ACC112 (cell line): ENCODE data around the gene PXDC1.
"Not testable (repeated sequence)": the region's sequence is repeated elsewhere in the genome, so short reads cannot be mapped to it uniquely, and the experiment has no call there.

ENCODE experiments used
- H2AFZ ChIP-seq: fragments of 200-600 bp; sonication (generic); one replicate; pipeline ENCODE4 v1.6.0; 2017; ENCODE audit warnings: antibody characterized with exemption, low read length; ENCODE audit not compliant: unreplicated experiment
- H3K27ac ChIP-seq: fragments of 200-600 bp; sonication (generic); 2 replicates; pipeline ENCODE4 v1.5.1; 2014; ENCODE audit warnings: low read depth, mild to moderate bottlenecking, antibody characterized with exemption, low read length, moderate library complexity
- H3K27me3 ChIP-seq: fragments of 200-600 bp; sonication (generic); 2 replicates; pipeline ENCODE4 v1.6.1; 2014; ENCODE audit warnings: mild to moderate bottlenecking, antibody characterized with exemption, low read length, moderate library complexity, mixed read lengths; ENCODE audit not compliant: insufficient read depth
- H3K36me3 ChIP-seq: fragments of 200-600 bp; sonication (generic); 2 replicates; pipeline ENCODE4 v1.6.1; 2016; ENCODE audit warnings: mild to moderate bottlenecking, antibody characterized with exemption, low read length, moderate library complexity, mixed read lengths; ENCODE audit not compliant: insufficient read depth
- H3K4me1 ChIP-seq: fragments of 200-600 bp; sonication (generic); one replicate; pipeline ENCODE4 v1.6.1; 2016; ENCODE audit warnings: low read length, mixed read lengths; ENCODE audit not compliant: insufficient read depth, unreplicated experiment, control insufficient read depth
- H3K4me3 ChIP-seq: fragments of 200-600 bp; sonication (generic); 2 replicates; pipeline ENCODE4 v1.5.1; 2014; ENCODE audit warnings: mild to moderate bottlenecking, low read depth, low read length
- H3K79me2 ChIP-seq: fragments of 200-600 bp; sonication (generic); one replicate; pipeline ENCODE4 v1.6.0; 2016; ENCODE audit warnings: low read length; ENCODE audit not compliant: control insufficient read depth, unreplicated experiment, insufficient read depth

Gene PXDC1

DNA sequence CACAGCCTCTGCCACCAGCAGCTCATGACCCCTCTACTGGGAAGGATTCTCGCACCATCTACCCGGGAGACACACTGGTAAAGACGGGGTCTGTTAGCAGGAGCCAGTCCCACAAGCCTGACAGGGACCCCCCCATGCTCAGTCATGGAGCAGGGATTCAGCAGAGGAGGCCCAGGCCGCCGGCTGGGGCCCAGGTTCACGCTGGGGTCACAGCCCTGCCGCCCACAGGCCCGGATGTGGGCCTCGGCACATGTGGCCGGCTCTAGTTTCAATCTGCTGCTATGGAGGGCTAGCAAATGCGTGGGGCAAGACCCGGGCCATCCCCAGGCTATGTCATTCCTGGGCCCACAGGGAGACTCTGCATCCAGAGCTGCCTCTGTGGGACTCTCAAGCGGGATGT lies 25.1 kb downstream of the PXDC1 start:
- H2AFZ ChIP-seq: no peak overlapping the region
- no peak overlapping the region for H3K27ac ChIP-seq
- peaks cover 45% of the 10 kb centered on the region for H3K36me3 ChIP-seq
- no peaks in the 10 kb centered on the region for H3K27me3 ChIP-seq
- H3K4me3 ChIP-seq: no peak overlapping the region
- H3K79me2 ChIP-seq: peaks cover 66% of the 10 kb centered on the region
- peaks cover 42% of the 10 kb centered on the region for H3K4me1 ChIP-seq

DNA sequence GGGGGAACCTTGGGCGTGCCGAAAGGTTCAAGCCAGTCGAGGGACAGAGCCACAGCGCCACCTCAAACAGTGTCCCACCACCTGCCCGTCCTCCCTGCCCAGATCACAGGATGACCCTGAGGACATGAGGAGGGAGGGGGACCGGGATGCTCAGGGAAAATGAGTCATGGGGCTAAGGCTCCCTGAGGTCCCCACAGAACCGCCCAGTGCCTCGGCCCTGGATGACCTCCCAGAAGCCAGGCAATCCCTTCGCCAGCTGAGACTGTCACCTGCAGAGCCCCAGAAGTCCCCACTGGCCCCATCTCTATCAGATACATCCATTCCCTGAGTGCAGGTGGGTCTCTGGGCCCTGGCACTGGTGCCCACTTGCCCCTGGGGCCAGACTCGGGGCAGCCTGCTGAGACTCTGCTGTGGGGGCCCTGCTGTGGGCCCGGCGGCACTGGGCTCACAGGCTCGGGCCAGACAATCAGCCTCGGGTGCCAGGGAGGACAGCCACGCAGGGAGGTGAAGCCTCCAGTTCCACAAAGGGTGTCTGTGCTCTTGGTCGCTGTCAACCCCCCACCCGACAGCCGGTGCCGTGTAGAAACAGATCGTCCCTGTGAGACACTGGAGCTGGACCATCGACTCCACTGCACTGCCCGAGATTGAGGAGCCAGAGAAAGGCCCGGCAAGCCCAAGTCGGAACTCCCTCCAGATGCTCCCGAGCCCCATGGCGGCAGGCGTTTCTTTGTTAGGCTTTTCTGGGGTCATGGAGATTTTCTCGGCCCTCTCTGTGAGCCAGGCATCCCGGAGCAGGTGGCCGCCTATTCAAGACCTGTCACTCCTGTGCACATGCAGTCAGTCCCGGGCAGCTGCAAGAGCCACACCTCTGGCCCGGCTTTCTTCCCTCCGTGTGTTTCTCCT lies 26.1 kb downstream of the PXDC1 start:
- peak overlapping the region; percentile 20; the same call in 1 of the 2 replicates for H3K27ac ChIP-seq
- H3K4me1 ChIP-seq: peaks cover 40% of the 10 kb centered on the region
- no peak overlapping the region for H2AFZ ChIP-seq
- peaks cover 55% of the 10 kb centered on the region for H3K79me2 ChIP-seq
- no peaks in the 10 kb centered on the region for H3K27me3 ChIP-seq
- H3K36me3 ChIP-seq: peaks cover 36% of the 10 kb centered on the region
- H3K4me3 ChIP-seq: no peak overlapping the region

DNA sequence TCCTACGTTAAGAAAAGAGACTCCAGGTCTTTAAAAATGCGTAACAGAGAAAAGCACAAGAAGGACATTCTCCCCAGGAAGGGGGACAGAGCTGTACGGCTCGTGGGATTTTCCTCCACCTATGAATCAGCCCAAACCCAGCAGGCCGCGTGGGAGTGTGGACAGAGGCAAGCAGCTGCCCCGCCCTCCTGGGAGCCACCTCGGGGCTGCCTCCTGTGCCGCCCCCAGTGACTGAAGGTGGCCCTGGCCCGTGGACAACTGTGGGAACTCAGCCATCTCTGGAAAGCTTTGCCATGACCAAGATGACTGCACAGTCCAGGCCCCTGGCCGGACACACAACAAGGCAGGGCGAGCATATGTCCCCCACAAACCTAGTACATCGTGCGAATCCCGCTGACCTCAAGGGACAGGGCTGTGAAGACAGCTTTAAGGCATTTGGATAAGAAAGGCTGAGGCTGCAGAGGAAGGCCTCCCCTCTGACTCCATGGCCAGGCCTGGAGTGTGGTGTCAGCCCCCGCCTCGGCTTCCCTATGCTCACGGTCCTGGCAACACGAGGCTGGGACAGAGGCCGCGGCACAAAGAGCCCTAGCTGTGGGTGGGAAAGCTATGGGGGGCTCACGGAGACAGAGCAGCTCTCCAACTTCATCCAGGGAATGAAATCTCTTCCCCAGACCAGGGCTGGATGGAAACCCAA lies 26.9 kb downstream of the PXDC1 start:
- Histone ChIP-seq H2AFZ (no peak overlapping the region), H3K36me3 (peaks cover 34% of the 10 kb centered on the region), H3K4me1 (peaks cover 38% of the 10 kb centered on the region), H3K4me3 (no peak overlapping the region), H3K27me3 (no peaks in the 10 kb centered on the region), H3K27ac (peak overlapping the region; percentile 20), H3K79me2 (peaks cover 47% of the 10 kb centered on the region)

DNA sequence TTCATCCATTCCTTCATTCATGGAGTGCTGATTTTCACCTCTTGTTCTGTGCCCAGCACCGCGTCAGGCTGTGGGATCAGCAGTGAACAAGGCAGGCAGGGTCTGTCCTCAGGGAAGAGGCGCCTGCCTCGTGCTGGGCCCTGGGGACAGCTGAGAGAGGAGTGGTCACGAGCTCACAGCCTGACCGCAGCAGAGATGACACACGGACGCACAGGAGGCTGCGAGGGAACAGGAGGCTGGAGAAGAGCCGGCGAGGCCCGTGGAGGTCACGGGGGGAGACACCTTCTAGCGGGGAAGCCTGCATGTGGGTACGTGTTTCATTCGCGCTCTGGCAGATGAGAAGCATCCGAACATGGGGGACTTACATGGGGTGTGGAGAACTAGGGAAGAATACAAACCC lies 27.5 kb downstream of the PXDC1 start:
- H3K79me2 ChIP-seq: peaks cover 41% of the 10 kb centered on the region
- H3K27me3 ChIP-seq: no peaks in the 10 kb centered on the region
- H3K4me1 ChIP-seq: peaks cover 37% of the 10 kb centered on the region
- peak overlapping the region; percentile 20 for H3K27ac ChIP-seq
- H2AFZ ChIP-seq: no peak overlapping the region
- peaks cover 34% of the 10 kb centered on the region for H3K36me3 ChIP-seq
- no peak overlapping the region for H3K4me3 ChIP-seq

DNA sequence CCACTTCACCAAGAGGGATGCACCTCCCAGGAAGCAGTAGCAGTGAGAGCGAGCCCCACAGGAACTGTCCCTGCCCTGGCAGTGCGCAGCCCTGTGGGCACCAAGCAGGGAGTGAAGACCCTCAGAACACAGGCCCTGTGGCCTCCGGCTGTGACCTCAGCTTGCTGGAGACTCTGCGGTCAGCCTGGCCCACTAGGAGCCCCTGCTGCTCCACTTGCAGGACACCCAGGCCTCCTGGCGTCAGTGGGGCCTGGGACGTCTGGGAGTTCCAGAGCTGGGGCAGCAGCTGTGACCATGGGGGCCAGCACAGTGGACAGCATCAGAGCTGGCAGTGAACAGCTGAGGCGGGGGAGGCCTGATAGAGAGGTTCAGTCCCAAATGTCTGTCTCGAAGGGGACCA lies 28.3 kb downstream of the PXDC1 start:
- no peak overlapping the region for H2AFZ ChIP-seq
- H3K27me3 ChIP-seq: no peaks in the 10 kb centered on the region
- H3K4me1 ChIP-seq: peaks cover 37% of the 10 kb centered on the region
- H3K79me2 ChIP-seq: peaks cover 34% of the 10 kb centered on the region
- H3K4me3 ChIP-seq: no peak overlapping the region
- peaks cover 34% of the 10 kb centered on the region for H3K36me3 ChIP-seq
- H3K27ac ChIP-seq: no peak overlapping the region

DNA sequence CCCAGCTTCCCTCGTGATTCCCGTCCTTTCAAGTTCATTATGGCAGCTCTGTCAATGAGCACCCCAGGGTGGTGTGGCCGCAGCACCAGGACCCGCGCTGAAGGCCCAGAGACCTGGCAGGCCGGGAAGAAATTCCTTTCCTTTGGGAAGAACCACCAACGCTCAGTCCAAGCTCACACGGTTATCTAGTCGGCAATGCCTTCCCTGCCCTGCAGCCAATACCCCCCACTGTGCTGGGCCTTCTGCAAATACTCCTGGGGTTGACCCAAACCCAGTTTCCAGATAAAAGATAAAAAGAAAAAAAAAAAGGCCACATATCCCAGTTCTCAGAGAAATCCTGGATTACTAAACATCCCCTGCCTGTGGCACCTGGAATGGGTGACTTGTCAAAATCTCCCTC lies 28.7 kb downstream of the PXDC1 start:
- Histone ChIP-seq H3K4me3 (no peak overlapping the region), H3K27me3 (no peaks in the 10 kb centered on the region), H3K27ac (no peak overlapping the region), H3K36me3 (peaks cover 32% of the 10 kb centered on the region), H3K79me2 (peaks cover 32% of the 10 kb centered on the region), H2AFZ (no peak overlapping the region), H3K4me1 (peaks cover 37% of the 10 kb centered on the region)

DNA sequence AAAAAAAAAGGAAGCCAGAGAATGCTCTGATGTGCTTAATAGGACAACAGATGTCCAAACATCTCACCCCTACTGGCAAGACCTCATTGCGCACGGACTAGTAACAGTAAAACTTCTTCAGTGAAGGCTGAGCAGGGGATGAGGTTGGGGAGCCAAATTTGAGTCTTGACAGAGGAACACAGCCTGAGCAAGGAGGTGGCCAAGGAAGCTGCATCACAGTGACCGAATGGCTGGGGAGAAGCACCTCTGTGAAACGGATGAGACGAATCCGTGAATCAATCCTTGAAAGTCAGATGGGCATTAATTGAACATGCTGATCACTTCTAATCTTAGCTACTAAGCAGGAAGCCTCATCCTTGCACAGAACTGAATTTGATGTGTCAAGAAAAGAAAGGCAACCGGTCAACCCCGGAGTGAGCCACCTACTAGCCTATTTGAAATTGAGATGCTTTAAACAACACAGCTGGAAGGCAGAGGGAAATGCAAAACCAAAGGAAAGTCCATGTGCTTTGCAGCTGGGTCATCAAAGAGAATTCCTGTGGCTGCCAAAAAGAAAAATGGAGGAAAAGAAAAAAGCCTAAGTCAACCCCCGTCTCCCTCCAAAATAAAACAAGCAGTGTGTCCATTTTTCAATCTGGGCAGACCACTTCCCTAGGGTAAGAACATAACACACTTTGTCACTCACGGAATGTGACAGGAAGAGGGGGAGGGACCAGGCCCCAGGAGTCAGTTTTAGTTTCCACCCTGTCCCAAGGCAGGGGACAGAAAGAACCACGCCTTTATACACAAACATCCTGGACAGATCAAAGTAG lies 29.5 kb downstream of the PXDC1 start:
- Histone ChIP-seq H3K27me3 (no peaks in the 10 kb centered on the region), H3K4me1 (peaks cover 34% of the 10 kb centered on the region), H2AFZ (no peak overlapping the region), H3K79me2 (peaks cover 28% of the 10 kb centered on the region), H3K36me3 (peaks cover 26% of the 10 kb centered on the region), H3K4me3 (no peak overlapping the region), H3K27ac (no peak overlapping the region)

DNA sequence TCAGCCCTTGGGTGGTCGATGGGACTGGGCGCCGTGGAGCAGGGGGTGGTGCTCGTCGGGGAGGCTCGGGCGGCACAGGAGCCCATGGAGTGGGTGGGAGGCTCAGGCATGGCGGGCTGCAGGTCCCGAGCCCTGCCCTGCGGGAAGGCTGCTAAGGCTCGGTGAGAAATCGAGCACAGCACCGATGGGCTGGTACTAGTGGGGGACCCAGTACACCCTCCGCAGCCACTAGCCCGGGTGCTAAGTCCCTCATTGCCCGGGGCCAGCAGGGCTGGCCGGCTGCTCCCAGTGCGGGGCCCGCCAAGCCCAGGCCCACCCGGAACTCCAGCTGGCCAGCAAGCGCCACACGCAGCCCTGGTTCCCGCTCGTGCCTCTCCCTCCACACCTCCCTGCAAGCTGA lies 30.7 kb downstream of the PXDC1 start:
- Histone ChIP-seq H3K79me2 (peaks cover 17% of the 10 kb centered on the region), H3K36me3 (peaks cover 25% of the 10 kb centered on the region), H3K4me1 (peaks cover 23% of the 10 kb centered on the region)
- H3K27ac ChIP-seq, H2AFZ ChIP-seq, H3K4me3 ChIP-seq, H3K27me3 ChIP-seq: not testable (repeated sequence)

DNA sequence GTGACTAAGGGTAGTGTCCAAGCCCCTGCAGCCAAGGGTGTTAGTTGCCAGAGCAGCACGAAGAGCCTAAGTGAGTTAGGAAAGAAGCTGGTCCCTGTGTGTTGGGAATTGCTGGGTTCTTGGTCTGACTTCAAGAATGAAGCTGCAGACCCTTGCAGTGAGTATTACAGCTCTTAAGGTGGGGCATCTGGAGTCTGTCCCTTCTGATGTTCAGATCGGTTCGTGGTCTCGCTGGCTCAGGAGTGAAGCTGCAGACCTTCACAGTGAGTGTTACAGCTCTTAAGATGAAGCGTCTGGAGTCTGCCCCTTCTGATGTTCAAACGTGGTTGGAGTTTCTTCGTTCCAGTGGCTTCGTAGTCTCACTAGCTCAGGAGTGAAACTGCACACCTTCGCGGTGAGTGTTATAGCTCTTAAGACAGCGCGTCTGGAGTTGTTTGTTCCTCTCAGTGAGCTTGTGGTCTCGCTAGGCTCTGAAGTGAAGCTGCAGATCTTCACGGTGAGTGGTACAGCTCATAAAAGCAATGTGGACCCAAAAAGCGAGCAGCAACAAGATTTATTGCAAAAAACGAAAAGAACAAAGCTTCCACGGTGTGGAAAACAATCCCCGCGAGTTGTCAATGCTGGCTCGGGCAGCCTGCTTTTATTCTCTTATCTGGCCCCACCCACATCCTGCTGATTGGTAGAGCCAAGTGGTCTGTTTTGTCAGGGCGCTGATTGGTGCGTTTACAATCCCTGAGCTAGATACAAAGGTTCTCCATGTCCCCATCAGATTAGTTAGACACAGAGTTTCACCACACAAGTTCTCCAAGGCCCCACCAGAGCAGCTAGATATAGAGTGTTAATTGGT lies 31.8 kb downstream of the PXDC1 start:
- no peak overlapping the region for H2AFZ ChIP-seq
- no peak overlapping the region for H3K27ac ChIP-seq
- no peak overlapping the region for H3K4me3 ChIP-seq
- H3K27me3 ChIP-seq: no peaks in the 10 kb centered on the region
- H3K36me3 ChIP-seq: peaks cover 25% of the 10 kb centered on the region
- H3K4me1 ChIP-seq: peaks cover 12% of the 10 kb centered on the region
- peaks cover 8% of the 10 kb centered on the region for H3K79me2 ChIP-seq

DNA sequence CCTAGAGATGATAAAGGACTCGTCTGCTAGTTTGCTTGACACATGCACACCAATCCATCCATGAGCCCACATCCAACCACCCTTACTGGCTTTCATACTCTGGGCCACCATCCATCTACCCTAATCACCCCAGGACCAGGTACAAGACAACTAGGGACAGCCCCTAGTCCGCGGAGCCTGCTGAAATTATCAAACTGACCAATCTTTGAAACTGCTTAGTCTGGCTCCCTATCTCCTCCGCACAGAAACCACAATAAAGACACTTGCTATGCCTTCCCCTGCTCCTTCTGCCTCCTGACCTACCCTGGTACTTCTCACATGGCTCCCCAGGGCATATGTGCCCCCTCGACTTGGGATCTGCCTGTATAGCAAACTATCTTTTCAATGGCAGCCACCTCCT lies 33.1 kb downstream of the PXDC1 start:
- Histone ChIP-seq H3K4me3 (no peak overlapping the region), H3K36me3 (peaks cover 20% of the 10 kb centered on the region), H2AFZ (no peak overlapping the region), H3K27ac (no peak overlapping the region), H3K4me1 (peaks cover 5% of the 10 kb centered on the region), H3K27me3 (no peaks in the 10 kb centered on the region), H3K79me2 (peaks cover under 1% of the 10 kb centered on the region)
